ENCODE data around the gene C10orf143. TPM values are rescaled to one million over a fixed set of nuclear protein-coding genes. Genes with fewer than 3 reads are reported as not detected.
"Not testable (repeated sequence)": the region's sequence is repeated elsewhere in the genome, so short reads cannot be mapped to it uniquely, and the experiment has no call there.

C10orf143 gene
- total RNA-seq, 1 donor from 2014 or later, result not detected

DNA sequence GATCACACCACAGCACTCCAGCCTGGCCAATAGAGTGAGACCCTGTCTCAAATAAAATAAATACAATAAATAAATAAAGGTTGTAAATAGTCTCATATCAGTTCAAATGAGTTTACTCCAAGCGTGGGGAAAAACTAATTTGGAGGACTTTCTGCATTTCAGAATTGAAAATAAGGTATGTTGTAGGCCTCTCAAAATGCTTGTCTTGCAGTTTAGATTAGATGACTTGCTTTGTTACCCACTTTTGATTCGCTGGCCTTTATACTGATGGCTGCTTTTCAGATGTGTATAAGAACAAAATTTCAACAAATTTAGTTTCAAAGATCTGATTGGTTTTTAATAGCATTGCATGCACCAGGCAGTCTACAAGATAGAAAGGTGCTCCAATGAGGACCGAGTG is 2.2 kb upstream of the C10orf143 start:
- no peak for DNase-seq (ENCODE audit: extremely low read depth, low read depth, low spot score)

DNA sequence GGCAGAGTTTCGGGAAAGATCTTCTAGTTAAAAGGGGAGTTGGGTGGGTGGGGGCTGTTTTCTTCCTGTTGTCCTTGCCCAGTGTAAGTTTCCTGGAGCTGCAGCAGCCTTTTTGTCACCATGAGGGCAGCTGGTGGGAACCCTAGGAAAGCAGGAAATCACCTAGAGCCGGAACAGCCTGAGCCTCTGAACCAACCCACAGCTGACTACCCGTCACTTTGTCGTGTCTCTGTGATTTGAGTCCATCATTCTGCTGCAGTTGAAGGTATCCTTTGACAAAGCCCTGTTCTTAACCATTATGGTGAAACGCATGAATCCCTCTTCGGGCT is 1.2 kb upstream of the C10orf143 start:
- no peak for DNase-seq (ENCODE audit: extremely low read depth, low read depth, low spot score)

DNA sequence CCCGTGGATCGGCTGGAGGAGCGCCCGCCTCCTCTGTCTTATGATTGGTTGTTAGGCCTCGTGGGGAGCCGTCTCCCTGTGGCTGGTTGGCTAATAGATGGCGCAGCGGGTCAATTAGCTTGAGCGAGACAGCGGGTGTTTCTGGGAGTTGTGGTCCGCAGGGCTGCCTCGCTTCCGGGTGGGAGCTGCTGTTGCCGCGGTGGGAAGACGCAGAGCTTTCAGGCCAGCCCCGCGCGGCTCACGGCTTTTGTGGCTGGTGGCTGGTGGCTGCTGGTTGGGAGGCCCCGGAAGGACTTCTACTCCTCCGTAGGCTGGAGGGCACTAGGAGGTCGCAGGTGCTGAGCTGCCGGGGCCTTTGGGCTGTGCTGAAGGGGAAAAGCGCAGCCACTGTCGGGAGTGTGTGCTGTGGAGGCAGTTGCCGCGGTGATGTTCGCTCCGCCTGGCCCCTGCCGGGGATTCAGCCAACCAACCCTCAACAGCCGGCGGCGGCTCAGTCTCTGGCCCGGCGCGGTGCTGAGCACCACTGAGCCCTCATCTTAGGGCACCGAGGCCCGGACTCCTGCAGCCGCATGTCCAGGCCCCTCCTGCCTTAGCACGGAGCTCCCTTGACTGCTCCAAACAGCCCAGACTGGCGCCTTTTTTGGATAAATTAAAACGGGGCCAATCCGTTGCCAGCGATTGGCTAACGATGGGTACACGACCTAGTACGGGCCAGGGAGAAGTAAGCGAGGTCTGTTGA is 652 bp upstream of the C10orf143 start:
- peak; percentile 91 for DNase-seq (ENCODE audit: extremely low read depth, low read depth, low spot score)

GRCh38 chr10:130109796-130110245 is 809 bp downstream of the C10orf143 start:
- peak; percentile 70 for DNase-seq (ENCODE audit: extremely low read depth, low read depth, low spot score)

DNA sequence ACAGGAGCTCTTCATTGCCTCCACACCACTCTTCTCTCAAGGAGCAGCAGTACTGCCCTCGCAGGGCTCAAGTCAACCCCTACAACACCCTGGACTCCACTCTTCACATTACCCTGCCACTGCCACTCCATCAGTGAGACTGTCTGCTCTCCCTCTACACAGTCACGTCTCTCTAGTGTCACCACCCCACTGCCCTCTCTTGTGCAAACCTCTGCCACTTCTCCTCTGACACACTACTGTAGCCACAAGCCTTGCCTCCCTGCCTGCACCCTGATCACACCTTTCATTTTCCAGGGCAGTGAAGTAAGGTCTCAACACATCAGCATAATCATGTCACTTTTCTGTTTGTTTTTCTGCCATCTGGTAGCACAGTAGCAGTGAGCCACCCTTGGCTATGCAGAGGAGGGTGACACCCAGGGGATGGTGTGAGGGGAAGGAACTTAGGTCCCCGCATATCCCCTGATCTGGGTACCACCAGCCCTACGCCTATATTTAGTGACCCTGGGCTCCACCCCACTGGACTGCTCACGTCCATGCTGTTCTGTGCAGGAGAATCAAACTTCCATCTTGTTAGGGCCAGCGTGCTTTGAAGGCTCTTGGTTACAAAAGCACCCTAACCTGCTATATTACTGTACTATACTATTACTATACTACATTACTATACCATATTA is 1.6 kb downstream of the C10orf143 start:
- DNase-seq (ENCODE audit: extremely low read depth, low read depth, low spot score), result no peak

DNA sequence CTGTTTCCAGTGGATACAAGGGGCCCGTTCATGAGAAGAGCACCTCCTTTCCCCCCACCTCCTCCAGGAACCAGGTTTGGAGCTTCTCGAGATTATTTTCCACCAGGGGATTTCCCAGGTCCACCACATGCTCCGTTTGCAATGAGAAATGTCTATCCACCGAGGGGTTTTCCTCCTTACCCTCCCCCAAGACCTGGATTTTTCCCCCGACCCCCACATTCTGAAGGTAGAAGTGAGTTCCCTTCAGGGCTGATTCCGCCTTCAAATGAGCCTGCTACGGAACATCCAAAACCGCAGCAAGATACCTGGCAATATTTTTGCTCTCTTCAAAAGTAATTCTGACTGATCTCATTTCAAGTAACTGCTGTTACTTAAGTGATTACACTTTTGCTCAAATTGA is 2.5 kb downstream of the C10orf143 start:
- not testable (repeated sequence) for DNase-seq (ENCODE audit: extremely low read depth, low read depth, low spot score)

DNA sequence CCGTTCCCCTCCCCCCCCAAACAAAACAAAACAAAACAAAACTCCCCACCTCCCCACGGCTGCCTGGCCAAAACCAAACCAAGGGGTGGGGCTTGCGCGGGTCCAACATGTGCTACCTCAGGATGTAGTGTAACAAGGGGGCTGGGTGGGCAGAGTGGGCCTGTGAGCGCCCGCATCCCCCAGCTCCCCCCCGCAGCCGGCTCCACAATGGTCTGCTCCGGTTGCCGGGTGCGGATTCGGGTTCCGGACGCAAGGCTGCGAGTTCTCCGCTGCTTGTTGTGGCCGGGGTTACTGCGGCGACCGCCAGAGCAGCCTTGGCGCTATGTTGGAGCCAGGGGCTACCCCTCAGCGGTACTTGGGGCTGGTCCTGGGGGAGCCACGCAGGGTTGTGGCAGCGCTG is 4.9 kb downstream of the C10orf143 start:
- no peak for DNase-seq (ENCODE audit: extremely low read depth, low read depth, low spot score)

- DNase-seq (ENCODE audit: extremely low read depth, low read depth, low spot score), result no peak
Measured at GRCh38 chr10:130099344-130099743, 11.3 kb downstream of the C10orf143 start.

DNA sequence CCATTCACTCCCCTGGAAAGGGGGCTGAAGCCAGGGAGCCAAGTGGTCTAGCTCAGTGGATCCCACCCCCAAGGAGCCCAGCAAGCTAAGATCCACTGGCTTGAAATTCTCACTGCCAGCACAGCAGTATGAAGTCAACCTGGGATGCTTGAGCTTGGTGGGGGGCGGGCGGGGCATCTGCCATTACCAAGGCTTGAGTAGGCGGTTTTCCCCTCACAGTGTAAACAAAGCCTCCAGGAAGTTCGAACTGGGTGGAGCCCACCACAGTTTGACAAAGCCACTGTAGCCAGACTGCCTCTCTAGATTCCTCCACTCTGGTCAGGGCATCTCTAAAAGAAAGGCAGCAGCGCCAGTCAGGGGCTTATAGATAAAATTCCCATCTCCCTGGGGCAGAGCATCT is 20.1 kb downstream of the C10orf143 start:
- not testable (repeated sequence) for DNase-seq (ENCODE audit: extremely low read depth, low read depth, low spot score)

GRCh38 chr10:130080461-130080814 is 30.2 kb downstream of the C10orf143 start:
- no peak for DNase-seq (ENCODE audit: extremely low read depth, low read depth, low spot score)

DNA sequence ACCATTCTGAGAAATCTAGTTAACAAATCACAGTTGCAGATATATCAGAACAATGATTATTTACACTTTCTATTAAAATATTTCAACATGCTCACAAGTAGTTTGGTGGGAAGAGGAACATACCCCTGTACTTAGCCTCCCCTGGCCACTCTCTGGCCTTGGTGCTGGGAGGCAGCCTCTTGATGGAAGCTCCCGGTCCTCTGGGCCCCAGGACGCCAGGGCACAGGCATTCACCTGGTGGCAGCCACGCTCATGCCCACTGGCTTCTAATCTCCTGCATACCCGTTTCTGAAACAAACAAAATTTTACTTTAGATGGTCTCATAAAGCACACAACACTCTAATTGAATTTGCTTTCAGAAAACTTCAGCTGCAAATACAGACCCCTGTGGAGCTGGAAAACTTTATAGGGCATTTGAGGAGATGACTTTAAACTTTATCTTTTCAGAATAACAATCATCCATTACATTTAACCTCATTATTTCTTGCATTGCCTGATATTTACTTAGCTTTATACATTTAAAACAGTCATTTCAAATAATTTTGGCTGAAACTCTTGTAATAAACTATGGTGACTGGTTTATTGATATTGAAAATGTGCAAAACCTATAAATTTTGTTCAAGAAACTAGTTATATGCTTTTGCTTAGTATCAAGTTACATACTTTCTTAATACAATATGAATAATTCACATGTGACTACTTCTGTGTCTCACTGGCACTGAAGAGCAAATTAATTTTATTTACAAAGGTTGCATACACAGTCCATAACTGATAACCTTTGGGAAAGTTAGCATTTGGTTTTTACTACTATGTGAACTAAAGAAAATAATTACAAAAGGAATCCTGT is 30.8 kb downstream of the C10orf143 start:
- DNase-seq (ENCODE audit: extremely low read depth, low read depth, low spot score), result no peak

GRCh38 chr10:130078120-130078519 is 32.5 kb downstream of the C10orf143 start:
- no peak for DNase-seq (ENCODE audit: extremely low read depth, low read depth, low spot score)

- DNase-seq (ENCODE audit: extremely low read depth, low read depth, low spot score), result no peak
Measured at GRCh38 chr10:130076681-130077080, 33.9 kb downstream of the C10orf143 start.

DNA sequence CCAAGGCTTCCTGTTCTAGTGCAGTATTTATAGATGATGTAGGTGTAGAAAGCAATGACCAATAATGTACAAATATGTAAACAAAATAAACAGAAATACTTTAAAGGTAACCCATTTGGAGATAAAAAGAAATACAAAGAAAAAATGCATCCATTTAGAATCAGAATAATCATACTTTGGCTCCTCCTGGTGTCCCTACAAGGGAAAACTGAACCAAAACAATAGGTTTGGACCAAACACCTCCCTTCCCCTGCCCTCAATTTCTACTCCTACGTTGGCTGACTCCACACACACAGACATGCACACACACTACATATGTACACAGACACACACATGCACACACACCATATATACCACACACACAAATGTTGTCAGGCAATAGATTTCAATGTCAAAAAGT is 36.0 kb downstream of the C10orf143 start:
- no peak for DNase-seq (ENCODE audit: extremely low read depth, low read depth, low spot score)

DNA sequence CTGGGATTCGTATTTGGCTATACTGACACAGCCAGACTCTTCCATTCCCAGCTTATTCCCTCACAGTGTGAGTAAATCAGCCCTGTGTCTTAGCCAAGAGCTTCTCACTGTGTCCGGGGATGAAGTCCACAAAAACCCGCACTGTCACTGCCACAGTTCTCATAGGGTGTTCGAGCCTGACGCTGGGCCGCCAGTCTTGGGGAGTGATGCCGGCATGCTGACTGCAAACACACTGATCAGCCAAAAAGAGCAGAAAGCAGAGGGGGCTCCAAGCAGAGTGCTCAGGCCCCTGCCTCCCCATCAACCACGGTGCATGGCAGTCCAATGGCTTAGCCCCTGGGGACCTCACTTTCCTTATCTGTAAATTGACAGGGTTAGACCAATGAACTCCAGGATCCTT is 36.7 kb downstream of the C10orf143 start:
- no peak for DNase-seq (ENCODE audit: extremely low read depth, low read depth, low spot score)

- no peak for DNase-seq (ENCODE audit: extremely low read depth, low read depth, low spot score)
Measured at GRCh38 chr10:130072247-130072646, 38.4 kb downstream of the C10orf143 start.

DNA sequence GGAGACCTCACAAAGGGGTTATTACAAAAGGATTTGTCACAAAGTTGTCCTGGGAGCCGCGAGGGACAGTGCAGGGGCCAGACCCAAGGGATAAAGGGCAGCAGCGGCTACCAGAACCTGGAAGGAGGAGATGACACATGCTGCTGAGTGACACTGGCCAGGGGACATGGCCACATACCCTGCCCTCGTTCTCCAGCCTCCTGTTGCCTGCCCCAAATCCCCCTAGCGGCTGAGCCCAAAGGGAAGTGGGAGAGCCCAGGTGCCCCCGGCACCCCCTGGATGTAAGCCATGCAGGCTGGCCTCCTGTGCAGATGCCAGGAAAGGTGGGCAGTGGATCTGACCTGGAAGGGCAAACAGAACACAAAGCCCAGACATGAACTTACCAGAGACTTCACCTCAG is 42.7 kb downstream of the C10orf143 start:
- no peak for DNase-seq (ENCODE audit: extremely low read depth, low read depth, low spot score)

GRCh38 chr10:130066743-130067142 is 43.9 kb downstream of the C10orf143 start:
- no peak for DNase-seq (ENCODE audit: extremely low read depth, low read depth, low spot score)

GRCh38 chr10:130065251-130065650 is 45.4 kb downstream of the C10orf143 start:
- DNase-seq (ENCODE audit: extremely low read depth, low read depth, low spot score), result no peak

DNA sequence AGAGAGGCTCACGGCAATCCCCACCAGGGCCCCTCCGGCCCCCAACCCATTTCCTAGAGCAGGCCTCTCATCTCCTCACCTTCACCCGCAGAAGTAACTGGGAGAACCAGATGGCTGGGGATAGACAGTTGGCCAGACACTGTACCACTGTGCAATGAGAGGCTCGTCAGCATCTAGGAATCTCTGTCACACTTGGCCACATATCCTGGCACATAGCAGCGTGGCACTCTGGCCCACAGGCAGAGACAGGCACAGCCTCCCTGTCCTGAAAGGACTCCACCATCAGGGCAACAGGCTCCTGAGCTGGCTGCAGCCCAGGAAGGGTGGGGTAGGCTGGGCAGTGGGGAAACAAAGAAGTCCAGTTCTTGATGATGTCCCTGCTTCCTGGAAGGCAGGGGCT is 45.8 kb downstream of the C10orf143 start:
- DNase-seq (ENCODE audit: extremely low read depth, low read depth, low spot score), result no peak

DNA sequence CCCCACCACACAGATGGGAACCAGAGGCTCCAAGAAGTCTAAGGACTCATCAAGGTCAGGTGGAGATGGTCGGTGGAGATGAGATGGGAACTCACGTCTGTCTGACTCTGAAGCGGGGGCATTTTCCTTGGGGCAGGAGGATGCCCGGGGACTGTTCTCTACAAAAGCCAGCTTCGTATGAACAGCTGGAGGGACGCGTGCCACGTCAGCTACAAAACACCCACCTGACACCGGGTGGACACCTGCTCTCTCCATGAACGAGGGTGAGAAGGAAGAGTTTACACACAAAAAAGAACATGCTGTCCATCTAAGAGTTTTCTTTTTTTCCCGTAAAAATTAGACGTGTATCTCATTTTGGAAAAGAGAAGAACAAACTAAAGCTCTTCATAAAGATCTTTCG is 47.7 kb downstream of the C10orf143 start:
- DNase-seq (ENCODE audit: extremely low read depth, low read depth, low spot score), result no peak

DNA sequence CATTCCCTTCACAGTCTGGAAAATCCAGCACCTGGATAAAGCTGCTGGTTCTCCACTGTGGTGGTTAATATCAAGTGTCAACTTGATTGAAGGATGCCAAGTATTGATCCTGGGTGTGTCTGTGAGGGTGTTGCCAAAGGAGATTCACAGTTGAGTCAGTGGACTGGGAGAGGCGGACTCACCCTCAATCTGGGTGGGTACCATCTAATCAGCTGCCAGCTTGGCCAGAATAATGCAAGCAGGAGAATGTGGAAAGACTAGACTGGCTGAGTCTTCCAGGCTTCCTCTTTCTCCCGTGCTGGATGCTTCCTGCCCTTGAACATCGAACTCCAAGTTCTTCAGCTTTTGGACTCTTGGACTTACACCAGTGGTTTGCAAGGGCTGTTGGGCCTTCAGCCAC is 48.4 kb downstream of the C10orf143 start:
- DNase-seq (ENCODE audit: extremely low read depth, low read depth, low spot score), result no peak
